Natural killer cell treated with Interleukin-12 subunit alpha and Interleukin-12 subunit beta and Interleukin-15 and Interleukin-18, amount 100 ng/mL, for 72 hours (primary cell): ENCODE measurements around the gene SPTBN1. TPM values are rescaled to one million over a fixed set of nuclear protein-coding genes. Genes with fewer than 3 reads are reported as not detected.

Experiments
- ATAC-seq, 2 donors: fragments of 150-1000 bp; cut with Tn5 transposase in 1 of 2; sonication (Bioruptor Pico), chemical (Tn5 transposase) in 1 of 2; 2 replicates each; pipeline ENCODE4 v1.10.0; 2021
- DNase-seq: peaks from one replicate; pipeline ENCODE4 v3.0.0; 2022; ENCODE audit warnings: low spot score
- H3K27ac Mint-ChIP-seq, 2 donors: 1 replicate in 1 of 2; 2 replicates in 1 of 2; pipeline ENCODE4 v1.8.0; 2022; ENCODE audit warnings: mixed read lengths in 2 of 2, mild to moderate bottlenecking in 1 of 2, moderate library complexity in 1 of 2
- H3K27me3 Mint-ChIP-seq, 2 donors: 1 replicate in 1 of 2; 2 replicates in 1 of 2; pipeline ENCODE4 v1.8.0; 2022; ENCODE audit warnings: mixed read lengths in 2 of 2
- H3K36me3 Mint-ChIP-seq: one replicate; pipeline ENCODE4 v1.8.0; 2022; ENCODE audit warnings: mixed read lengths
- H3K4me1 Mint-ChIP-seq, 2 donors: 1 replicate in 1 of 2; 2 replicates in 1 of 2; pipeline ENCODE4 v1.8.0; 2022; ENCODE audit warnings: low read depth in 2 of 2, mixed read lengths in 2 of 2, mild to moderate bottlenecking in 1 of 2
- H3K4me3 Mint-ChIP-seq: one replicate; pipeline ENCODE4 v1.8.0; 2022; ENCODE audit warnings: mixed read lengths
- H3K9me3 Mint-ChIP-seq: 2 replicates; pipeline ENCODE4 v1.8.0; 2022; ENCODE audit warnings: mixed read lengths
- total RNA-seq, 2 donors: library from RNA; stranded (reverse); gene quantifications; one replicate each; pipeline ENCODE4 v1.2.3, GENCODE V29; 2022

Gene SPTBN1
- total RNA-seq, 2 donors from 2014 or later: 39.1 to 41.8 TPM

- Mint-ChIP-seq H3K9me3 (no peaks in the 10 kb centered on the region), H3K4me3 (no peak overlapping the region), H3K27ac (no peak overlapping the region), H3K36me3 (peaks cover 14% of the 10 kb centered on the region), H3K27me3 (no peaks in the 10 kb centered on the region), H3K4me1 (peaks cover 7 to 16% of the 10 kb centered on the region in 2 donors)
- no peak for DNase-seq
- no peak for ATAC-seq
Observed at GRCh38 chr2:54659527-54659926, 203.4 kb downstream of the SPTBN1 start.

DNA sequence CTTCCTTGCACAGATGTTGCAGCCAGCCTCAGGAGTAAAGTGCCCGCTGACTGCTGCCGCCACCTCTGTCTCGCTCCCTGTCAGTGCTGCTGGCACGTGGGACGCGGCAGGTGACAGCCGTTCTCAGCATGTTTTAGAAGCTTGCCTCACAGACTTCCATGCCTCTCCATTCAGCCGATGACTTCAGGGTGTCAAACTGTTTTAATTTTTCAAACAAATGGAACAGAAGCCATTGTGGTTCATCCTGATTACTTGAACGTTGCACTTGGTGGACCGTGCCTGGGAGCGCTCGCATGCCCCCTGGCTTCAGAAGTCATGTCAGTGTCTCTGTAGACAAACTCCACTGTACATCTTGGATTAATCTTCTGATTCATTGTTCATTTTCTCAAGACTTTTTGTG lies 204.6 kb downstream of the SPTBN1 start:
- Mint-ChIP-seq H3K9me3 (no peaks in the 10 kb centered on the region), H3K27me3 (no peaks in the 10 kb centered on the region), H3K36me3 (peaks cover 14% of the 10 kb centered on the region)

GRCh38 chr2:54663424-54664030 lies 207.4 kb downstream of the SPTBN1 start:
- no peaks in the 10 kb centered on the region for H3K27me3 Mint-ChIP-seq
- ATAC-seq (no peak), DNase-seq (no peak)
- H3K36me3 Mint-ChIP-seq: peaks cover 14% of the 10 kb centered on the region
- H3K4me3 Mint-ChIP-seq: no peak overlapping the region
- H3K4me1 Mint-ChIP-seq: peaks cover 13 to 17% of the 10 kb centered on the region in 2 donors
- H3K9me3 Mint-ChIP-seq: no peaks in the 10 kb centered on the region
- H3K27ac Mint-ChIP-seq: no peak overlapping the region

More for the DNA sequence above, 204.6 kb downstream of the SPTBN1 start:
- ATAC-seq (no peak), DNase-seq (no peak)
- H3K27ac Mint-ChIP-seq: no peak overlapping the region
- no peak overlapping the region for H3K4me3 Mint-ChIP-seq
- peaks cover 11 to 22% of the 10 kb centered on the region in 2 donors for H3K4me1 Mint-ChIP-seq

GRCh38 chr2:54664238-54664786 lies 208.2 kb downstream of the SPTBN1 start:
- ATAC-seq: no peak
- Mint-ChIP-seq H3K27me3 (no peaks in the 10 kb centered on the region), H3K9me3 (no peaks in the 10 kb centered on the region), H3K4me1 (peaks cover 12% of the 10 kb centered on the region in 2 donors), H3K36me3 (peaks cover 14% of the 10 kb centered on the region), H3K27ac (no peak overlapping the region), H3K4me3 (no peak overlapping the region)
- DNase-seq: no peak

DNA sequence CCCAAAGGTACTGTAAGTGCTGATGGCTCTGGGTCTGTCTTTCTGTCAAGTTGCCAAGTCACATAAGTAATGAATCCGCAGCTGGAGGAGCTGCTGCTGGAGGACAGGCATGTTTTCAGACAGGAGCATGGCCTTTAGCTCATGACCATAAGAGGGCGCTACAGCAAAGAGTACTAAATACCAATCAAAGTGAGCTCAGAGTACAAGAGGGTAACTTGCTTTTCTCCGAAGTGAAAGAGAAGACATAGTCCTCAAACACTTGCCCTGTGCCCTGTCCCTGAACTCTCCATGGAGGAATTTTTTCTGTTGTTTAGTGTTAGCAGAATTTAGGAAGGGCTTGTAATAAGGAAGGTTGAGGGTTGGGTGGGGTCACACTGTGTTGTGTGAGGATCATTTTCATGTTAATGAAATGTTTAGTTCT lies 209.3 kb downstream of the SPTBN1 start:
- H3K9me3 Mint-ChIP-seq: no peaks in the 10 kb centered on the region
- no peak overlapping the region for H3K4me3 Mint-ChIP-seq
- H3K36me3 Mint-ChIP-seq: peaks cover 5% of the 10 kb centered on the region
- no peak for DNase-seq
- H3K27ac Mint-ChIP-seq: no peak overlapping the region
- peak; percentile 61 to 63 for ATAC-seq
- no peaks in the 10 kb centered on the region for H3K27me3 Mint-ChIP-seq
- H3K4me1 Mint-ChIP-seq: peaks cover 12% of the 10 kb centered on the region in 2 donors

DNA sequence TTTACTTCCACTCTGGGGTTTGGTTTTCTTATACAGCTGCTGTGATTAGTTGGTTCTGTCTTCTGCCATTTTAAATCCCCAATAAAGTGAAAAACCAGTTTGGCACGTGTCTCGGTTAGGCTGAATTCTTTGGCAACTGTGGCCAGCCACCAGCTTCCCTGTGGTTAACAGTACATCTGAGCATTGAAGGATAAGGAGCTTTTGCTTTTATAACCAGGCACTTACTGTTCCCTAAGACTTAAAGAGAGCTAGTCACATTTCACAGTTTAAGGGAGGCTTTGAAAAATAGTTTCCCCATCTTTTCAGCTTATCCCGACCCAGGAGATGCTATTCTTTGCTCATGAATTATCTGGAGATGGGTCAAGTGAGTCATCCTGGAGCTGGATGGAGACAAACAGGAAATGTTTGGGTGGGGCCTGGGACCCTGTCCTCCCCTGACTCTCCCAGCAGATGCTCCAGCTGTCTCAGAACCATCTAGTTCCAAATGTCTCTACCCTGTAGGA lies 210.1 kb downstream of the SPTBN1 start:
- H3K4me3 Mint-ChIP-seq: no peak overlapping the region
- H3K4me1 Mint-ChIP-seq: peaks cover 12% of the 10 kb centered on the region in 2 donors
- H3K36me3 Mint-ChIP-seq: peaks cover 5% of the 10 kb centered on the region
- no peaks in the 10 kb centered on the region for H3K9me3 Mint-ChIP-seq
- ATAC-seq (no peak), DNase-seq (no peak)
- no peaks in the 10 kb centered on the region for H3K27me3 Mint-ChIP-seq
- no peak overlapping the region for H3K27ac Mint-ChIP-seq

GRCh38 chr2:54666634-54667265 lies 210.6 kb downstream of the SPTBN1 start:
- peaks cover 12% of the 10 kb centered on the region in 2 donors for H3K4me1 Mint-ChIP-seq
- H3K27ac Mint-ChIP-seq: no peak overlapping the region
- H3K4me3 Mint-ChIP-seq: no peak overlapping the region
- no peak for ATAC-seq
- H3K36me3 Mint-ChIP-seq: peaks cover 5% of the 10 kb centered on the region
- no peaks in the 10 kb centered on the region for H3K27me3 Mint-ChIP-seq
- DNase-seq: no peak
- H3K9me3 Mint-ChIP-seq: no peaks in the 10 kb centered on the region

DNA sequence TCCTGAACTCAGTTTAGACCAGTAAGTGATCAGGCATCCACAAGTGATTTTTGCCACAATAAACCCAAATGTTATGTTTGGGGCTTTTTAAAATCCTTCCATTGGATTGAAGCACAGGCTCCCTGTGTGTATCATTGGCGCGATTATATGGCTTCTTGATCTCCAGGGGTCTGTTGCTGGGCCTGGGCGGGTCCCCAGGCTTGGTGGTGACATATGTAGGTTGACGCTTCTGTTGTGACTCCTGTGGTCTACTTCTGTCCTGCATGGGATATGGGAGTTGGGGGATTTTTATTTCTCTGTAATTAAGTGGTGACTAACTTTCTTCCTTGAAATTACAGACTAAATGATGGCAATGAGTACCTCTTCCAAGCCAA lies 211.1 kb downstream of the SPTBN1 start:
- Mint-ChIP-seq H3K4me1 (peaks cover 12% of the 10 kb centered on the region in 2 donors), H3K36me3 (peaks cover 5% of the 10 kb centered on the region), H3K9me3 (no peaks in the 10 kb centered on the region), H3K4me3 (no peak overlapping the region), H3K27ac (no peak overlapping the region), H3K27me3 (no peaks in the 10 kb centered on the region)
- ATAC-seq (no peak), DNase-seq (no peak)

DNA sequence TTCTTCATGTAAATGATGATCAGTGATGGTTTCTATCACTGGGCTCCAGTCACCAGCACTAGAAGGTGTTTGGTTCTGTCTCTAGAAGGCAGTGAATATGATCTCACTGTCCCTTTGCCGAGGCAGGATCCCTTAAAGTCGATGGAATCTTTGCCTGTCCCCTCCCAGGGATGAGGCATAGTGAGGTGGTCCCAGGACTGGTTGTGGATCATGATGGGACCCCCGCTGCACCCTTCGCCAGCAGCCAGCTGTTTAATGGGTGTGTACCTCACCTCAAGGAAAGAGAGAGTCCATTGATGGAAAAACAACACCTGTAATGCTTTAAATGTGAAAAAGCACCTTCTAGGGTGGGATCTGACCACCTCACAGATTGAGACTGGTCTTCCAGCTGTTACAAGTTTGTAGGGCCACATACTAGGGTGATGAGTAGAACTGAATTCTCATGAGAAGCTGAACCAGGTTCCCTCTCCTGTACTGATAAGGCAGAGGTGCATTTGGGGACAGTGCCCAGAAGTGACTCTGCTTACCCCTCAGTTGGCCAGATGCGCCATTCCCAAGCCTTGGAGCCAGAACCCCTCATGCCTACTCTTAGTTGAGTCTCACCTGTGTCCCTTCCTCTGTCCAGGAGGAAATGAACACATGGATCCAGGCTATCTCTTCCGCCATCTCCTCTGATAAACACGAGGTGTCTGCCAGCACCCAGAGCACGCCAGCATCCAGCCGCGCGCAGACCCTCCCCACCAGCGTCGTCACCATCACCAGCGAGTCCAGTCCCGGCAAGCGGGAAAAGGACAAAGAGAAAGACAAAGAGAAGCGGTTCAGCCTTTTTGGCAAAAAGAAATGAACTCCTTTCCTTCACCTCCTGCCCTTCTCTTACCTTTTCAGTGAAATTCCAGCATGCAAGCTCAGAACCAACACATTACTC lies 211.9 kb downstream of the SPTBN1 start:
- peaks cover 16% of the 10 kb centered on the region in 2 donors for H3K4me1 Mint-ChIP-seq
- no peak overlapping the region for H3K27ac Mint-ChIP-seq
- H3K9me3 Mint-ChIP-seq: no peaks in the 10 kb centered on the region
- H3K4me3 Mint-ChIP-seq: no peak overlapping the region
- H3K27me3 Mint-ChIP-seq: no peaks in the 10 kb centered on the region
- no peaks in the 10 kb centered on the region for H3K36me3 Mint-ChIP-seq
- no peak for ATAC-seq
- DNase-seq: no peak

GRCh38 chr2:54668711-54669110 lies 212.6 kb downstream of the SPTBN1 start:
- DNase-seq: no peak
- no peak for ATAC-seq
- Mint-ChIP-seq H3K9me3 (no peaks in the 10 kb centered on the region), H3K27ac (no peak overlapping the region), H3K4me3 (no peak overlapping the region), H3K4me1 (peaks cover 23% of the 10 kb centered on the region in 2 donors), H3K27me3 (no peaks in the 10 kb centered on the region), H3K36me3 (no peaks in the 10 kb centered on the region)

- Mint-ChIP-seq H3K27me3 (peaks cover 0 to 8% of the 10 kb centered on the region in 2 donors), H3K9me3 (no peaks in the 10 kb centered on the region), H3K4me3 (no peak overlapping the region), H3K27ac (peak overlapping the region in 1 of 2 donors; percentile 29), H3K36me3 (no peaks in the 10 kb centered on the region), H3K4me1 (peaks cover 23 to 25% of the 10 kb centered on the region in 2 donors)
- ATAC-seq: no peak
- DNase-seq: no peak
Observed at GRCh38 chr2:54669677-54670484, 213.8 kb downstream of the SPTBN1 start.

- Mint-ChIP-seq H3K4me3 (no peak overlapping the region), H3K36me3 (no peaks in the 10 kb centered on the region), H3K27ac (peak overlapping the region in 1 of 2 donors; percentile 29), H3K9me3 (no peaks in the 10 kb centered on the region), H3K4me1 (peaks cover 19 to 21% of the 10 kb centered on the region in 2 donors), H3K27me3 (peaks cover 3 to 9% of the 10 kb centered on the region in 2 donors)
- ATAC-seq (no peak), DNase-seq (no peak)
Observed at GRCh38 chr2:54670485-54671009, 214.4 kb downstream of the SPTBN1 start.

GRCh38 chr2:54671010-54671409 lies 214.9 kb downstream of the SPTBN1 start:
- Mint-ChIP-seq H3K9me3 (no peaks in the 10 kb centered on the region), H3K36me3 (no peaks in the 10 kb centered on the region), H3K4me3 (no peak overlapping the region), H3K27ac (no peak overlapping the region), H3K4me1 (peaks cover 16 to 17% of the 10 kb centered on the region in 2 donors), H3K27me3 (peaks cover 7 to 13% of the 10 kb centered on the region in 2 donors)
- no peak for DNase-seq
- ATAC-seq: no peak
